HG03457 (cell line): ENCODE measurements around the gene ATAD1.

Source experiments
- ATAC-seq: cut with Tn5 transposase; IDR thresholded peaks from one replicate; pipeline ENCODE4 v1.9.1; 2021; ENCODE audit warnings: moderate number of reproducible peaks; ENCODE audit not compliant: unreplicated experiment

Gene ATAD1

GRCh38 chr10:87721781-87722180, 96.2 kb downstream of the ATAD1 start:
- ATAC-seq = no peak

DNA sequence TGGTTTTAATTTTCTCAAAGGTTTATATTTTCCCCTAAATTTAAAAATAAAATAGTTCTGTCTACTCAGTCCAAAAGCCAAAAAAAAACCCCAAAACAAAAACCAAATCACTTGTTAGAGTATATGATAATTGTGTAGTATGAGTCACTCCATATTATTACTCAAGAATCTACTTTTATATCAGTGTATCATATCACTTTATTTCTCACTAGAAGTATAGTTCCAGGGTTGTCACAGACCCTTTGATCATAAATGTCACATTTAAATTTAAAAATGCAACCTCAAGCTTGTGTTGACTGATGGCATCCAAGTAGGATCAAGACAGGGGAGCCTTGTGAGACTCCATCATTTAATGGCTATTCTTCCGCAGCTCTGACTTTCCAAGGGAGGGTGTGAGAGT, 97.4 kb downstream of the ATAD1 start:
- ATAC-seq = no peak

GRCh38 chr10:87716348-87716670, 101.7 kb downstream of the ATAD1 start:
- no peak for ATAC-seq

- no peak for ATAC-seq
Observed at GRCh38 chr10:87715552-87716347, 102.3 kb downstream of the ATAD1 start.

- no peak for ATAC-seq
Observed at GRCh38 chr10:87713707-87714106, 104.3 kb downstream of the ATAD1 start.

DNA sequence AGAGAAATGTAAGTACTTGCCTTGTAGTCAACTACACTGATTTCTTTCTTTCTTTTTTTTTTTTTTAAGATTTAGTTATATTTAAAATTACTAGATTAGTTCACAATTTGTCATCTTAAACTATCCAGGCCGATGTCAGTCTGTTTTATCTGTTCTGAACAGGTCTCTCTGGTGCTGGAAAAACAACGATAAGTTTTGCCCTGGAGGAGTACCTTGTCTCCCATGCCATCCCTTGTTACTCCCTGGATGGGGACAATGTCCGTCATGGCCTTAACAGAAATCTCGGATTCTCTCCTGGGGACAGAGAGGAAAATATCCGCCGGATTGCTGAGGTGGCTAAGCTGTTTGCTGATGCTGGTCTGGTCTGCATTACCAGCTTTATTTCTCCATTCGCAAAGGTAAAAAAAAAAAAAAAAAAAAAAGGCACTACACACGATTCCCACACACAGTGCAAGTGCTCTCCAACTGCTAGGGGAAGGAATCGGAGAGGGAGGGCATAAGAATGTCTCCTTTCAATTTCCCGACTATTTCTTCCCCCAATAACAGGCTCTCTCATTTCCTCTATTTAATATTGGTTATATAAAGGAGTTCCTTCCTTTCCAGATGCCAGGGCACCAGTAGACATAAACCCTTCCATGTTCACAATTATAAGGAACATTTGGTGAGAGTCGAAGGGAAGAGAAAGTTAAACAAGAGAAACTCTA, 105.0 kb downstream of the ATAD1 start:
- ATAC-seq = no peak

DNA sequence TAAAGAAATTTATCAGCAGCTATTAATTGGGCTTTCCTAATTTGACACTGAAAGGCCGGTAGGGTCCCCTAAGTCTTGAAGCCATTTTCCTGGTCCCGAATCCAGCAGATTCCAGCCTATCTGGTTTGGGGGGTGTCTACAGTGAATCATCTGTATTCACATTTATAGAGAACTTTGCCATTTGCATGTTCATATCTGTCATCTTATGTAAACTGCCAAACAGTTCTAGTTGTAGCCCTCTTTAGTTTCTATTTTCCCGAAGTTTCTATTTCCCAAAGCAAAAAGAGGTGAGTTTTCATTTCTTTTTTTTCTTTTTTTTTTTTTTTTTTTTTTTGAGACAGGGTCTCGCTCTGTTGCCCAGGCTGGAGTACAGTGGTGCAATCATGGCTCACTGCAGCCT, 110.8 kb downstream of the ATAD1 start:
- ATAC-seq = no peak

DNA sequence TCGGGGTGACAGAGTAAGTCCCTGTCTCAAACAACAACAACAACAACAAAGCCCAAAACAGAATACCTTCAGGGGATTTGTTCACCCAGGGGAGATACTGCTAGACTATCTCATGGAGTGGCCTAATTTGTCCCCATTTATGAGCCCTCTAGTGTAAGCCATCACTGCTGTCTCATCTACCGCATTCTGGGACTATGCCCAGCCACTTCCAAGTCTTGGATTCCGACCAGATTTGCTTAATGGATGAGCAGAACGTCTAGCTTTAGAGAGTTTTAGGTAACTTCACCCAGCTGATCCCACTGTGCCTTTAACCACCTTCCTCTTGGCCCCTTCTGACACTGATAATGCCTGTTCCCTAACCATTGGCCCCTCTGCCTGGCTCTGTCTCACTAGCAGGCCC, 111.3 kb downstream of the ATAD1 start:
- no peak for ATAC-seq

- no peak for ATAC-seq
Observed at GRCh38 chr10:87705339-87705738, 112.7 kb downstream of the ATAD1 start.

DNA sequence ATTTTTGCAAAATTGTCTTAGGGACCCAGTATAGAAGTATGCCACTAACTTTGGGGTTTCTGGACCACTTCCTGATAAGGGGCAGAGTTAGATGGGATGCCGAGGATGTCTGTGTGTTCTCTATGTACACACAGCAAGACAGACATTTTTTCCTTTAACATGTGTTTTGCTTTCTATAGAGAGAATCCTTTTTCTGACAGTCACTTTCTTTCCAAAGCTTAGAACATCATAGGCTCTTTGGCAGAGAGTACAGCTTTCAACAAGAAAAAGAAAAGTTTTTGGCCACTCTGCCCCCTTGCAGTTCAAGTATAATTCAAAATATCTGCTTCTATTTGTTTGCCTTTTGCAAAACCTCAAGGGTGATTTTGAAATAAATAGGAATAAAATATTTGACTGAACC, 114.3 kb downstream of the ATAD1 start:
- no peak for ATAC-seq

DNA sequence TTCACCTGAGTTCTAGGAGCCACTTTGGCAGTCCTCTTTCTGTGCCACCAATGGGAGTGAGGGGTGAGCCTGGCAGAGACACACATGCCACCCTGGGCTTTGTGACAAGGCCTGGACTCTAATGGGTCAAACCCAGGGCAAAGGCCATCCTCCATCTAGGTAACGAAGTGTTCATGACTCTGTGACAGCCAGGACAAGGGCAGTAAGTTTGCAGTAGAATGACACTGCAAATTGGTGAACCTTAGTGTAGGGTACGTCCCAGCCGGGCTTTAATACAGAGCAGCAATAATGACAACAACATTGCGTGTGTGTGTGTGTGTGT, 115.1 kb downstream of the ATAD1 start:
- no peak for ATAC-seq

DNA sequence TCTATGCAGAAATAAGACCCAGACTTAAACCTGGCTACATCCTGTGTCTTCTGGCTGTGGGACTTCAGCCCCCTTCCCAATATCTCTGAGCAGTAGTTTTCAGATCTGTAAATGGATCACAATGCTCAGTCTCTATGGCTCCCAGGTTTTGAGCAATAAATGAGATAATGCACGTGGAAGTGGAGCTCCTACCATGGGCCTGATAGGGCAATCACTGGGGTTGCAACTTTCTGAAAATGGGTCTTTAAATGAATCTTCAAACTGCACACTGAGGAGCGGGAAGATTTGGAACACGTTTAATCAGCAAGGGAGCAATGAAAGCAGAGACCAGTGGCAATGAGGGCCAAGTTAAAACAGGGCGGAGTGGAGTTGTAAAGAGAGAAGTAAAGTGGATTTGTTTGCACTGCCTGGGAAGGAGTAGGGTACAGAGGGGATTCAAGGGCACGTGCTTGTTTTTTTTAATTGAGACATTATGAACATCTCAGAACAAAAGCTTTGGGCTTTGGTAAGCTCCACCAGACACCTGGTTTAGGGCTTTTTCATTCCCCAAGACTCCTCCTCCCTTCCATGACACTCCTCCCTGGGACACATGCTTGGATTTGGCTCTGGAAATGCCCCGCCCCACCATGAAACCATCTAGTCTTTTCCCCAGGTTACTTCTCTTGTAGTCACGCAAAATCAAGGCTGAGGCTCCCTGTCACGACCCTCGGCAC, 115.6 kb downstream of the ATAD1 start:
- ATAC-seq = no peak
